Medulla oblongata (tissue), 1 donor: ENCODE data around the gene GALNS.

ENCODE experiments used
- DNase-seq: peaks from one replicate; pipeline ENCODE4 v3.0.0-alpha.2; 2015; ENCODE audit errors: extremely low spot score

GALNS gene

DNA sequence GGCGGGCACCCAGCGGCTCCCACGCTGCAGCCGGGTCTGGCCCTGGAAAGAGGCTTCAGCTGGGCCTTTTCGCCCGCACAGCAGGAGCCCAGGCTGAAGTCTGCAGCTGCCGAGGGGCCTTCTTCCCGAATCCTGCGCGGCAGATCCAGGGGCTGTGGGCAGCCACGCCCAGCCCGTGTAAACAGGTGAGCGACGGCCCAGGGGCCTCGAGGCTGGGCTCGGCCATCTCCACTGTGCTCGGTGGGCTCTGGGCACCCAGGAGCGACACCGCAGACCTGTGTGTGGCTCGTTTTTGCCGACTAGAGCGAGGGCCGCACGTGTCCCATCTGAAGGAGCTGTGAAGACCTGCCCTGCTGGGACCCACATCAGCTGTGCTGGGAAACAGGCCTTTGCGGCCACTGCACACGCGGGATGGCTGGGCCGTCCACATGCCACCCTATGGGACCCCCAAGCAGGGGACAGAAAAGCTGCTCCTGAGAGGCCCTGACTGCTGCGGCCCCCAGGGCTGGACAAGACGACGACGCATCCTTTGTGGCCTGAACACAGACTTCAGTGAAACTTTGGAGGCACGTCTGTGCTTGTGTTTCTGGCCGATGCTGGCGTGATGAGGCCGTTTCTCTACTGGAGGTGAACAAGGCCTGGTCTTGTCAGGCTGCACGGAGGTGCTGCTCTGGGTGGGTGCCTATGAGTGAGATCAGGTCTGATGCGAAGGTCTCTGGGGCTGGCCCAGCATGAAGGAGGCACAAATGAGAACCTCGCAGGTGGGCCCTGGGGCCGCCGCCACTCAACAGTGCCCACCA is 39.8 kb downstream of the GALNS start:
- no peak for DNase-seq

DNA sequence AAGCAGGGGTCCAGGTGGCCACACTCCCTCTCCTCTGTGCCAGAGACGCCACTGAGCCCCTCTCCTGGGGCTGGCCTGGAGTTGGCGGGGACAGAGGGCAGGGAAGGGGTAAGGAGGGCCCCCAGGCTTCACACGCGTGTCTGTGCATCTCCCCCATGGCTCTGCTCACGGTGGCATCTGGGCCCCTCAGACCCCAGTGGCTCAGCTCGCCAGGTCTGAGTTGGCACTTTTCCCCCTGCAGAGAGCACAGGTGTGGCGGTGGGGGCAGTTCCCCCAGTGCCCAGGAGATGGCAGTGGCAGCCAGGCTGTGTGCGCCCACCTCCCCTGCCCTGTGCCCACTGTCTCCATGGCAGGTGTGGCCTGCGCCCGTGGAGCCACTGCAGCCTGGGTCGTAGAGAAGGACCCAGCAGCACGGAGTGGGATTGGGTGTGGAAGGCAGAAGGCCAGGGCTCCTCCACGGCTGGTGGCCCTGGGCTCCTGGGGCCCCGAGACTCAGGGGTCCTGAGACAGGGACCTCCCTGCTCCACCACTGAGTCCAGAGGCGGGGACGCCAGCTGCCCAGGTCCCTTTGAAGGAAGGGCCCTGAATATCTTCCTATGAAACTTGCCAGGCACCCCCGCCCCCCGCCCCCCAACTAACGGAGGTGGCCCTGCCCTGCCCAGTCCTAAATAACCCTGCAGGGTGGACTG is 40.7 kb downstream of the GALNS start:
- no peak for DNase-seq

DNA sequence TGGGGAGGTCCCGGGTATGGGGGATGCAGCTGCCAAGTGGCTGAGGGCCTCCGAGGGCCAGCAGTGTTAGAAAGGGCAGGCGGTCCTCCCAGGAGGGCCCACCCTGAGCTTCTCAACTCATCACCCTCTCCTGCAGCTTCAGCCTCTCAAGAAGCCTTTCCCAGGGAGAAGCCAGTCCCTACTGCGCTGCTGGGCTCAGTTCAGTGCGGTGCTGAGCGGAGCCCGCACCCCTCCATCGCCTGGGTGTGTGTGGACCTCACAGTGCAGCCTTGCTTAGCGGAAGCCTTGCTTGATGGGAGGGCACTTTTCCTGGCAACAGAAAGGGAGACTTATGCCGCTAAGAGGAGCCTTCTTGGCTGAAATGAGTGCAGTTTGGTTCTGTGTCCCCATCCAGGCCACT is 41.5 kb downstream of the GALNS start:
- DNase-seq = no peak

DNA sequence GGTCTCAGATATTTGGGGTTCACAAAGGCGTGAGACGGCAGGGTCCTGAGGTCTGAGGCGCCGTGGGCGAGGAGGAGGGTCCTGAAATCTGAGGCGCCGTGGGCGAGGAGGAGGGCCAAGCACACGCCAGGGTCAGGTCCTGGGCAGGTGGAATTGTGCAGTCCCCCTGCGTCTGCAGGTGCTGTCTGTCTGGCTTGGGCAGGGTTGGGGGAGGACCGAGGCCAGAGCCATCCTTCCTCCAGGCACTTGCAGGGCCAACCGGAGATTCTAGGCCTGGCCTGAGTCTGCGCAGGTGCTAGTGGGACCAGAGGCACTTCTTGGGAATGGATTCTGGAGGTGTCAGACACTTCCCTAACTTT is 42.6 kb downstream of the GALNS start:
- DNase-seq = no peak

DNA sequence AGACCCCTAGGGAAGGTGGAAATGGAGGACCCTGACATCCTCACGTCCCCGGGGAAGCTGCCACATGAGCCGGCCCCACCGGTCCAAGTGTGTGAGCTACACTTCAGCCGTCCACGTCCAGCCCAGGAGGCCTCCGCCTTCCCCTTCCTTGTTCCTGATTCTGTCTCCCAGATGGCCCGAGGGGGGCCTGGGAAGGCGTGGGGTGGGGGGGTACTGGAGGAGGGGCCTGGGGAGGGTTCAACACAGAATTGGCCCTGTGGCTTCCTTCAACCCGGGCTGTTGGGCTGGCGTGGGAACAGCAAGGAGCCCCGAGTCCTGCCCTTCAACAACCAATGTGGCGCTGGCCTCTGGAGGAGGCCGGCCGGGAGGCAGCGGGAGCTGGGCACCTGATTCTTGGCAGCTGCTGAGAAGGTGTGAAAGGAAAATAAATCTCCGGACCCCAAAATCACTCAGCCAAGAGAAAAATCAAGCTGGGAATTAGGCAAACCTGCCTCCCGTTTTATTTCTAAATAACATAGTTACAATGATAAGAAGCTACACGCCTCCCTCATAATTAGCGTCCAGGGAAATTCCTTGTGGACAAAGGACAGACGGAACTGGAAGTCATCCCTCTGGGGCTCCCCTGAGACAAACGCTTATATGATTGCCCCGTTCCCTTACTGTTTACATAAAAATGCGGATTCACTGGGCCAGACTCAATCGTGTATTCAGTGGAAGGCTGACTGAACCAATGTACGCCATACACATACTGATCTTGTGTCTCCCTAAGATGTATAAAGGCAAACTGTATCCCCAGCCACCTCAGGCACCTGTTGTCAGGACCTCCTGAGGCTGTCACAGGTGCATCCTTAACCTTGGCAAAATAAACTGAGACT is 43.2 kb downstream of the GALNS start:
- DNase-seq = no peak

DNA sequence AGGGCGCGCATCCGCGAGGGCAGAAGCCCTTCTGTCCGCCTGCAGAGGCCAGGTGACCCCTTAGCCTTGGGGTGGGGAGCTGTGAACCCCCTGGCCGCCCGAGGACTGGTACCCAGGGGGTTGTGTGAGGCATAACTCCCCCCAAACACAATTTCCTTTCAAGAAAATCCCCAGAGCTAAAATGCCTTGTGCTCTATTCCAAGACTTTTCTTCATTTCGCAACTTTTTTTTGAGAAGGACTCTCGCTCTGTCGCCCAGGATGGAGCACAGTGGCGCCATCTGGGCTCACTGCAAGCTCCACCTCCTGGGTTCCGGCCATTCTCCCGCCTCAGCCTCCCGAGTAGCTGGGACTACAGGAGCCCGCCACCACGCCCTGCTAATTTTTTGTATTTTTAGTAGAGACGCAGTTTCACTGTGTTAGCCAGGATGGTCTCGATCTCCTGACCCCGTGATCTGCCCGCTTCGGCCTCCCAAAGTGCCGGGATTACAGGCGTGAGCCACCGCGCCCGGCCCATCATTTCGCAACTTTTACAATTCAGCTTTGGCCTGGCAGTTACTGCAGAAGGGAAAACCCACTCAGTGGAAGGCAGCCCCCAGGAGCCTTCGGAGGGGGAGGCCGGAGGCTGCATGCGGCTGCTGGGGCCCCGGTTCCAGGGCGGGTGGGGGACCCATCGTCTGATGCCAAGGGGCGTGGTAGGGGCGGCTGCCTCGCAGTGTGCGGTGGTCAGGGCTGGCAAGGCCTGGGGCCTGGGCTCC is 44.1 kb downstream of the GALNS start:
- DNase-seq = no peak

DNA sequence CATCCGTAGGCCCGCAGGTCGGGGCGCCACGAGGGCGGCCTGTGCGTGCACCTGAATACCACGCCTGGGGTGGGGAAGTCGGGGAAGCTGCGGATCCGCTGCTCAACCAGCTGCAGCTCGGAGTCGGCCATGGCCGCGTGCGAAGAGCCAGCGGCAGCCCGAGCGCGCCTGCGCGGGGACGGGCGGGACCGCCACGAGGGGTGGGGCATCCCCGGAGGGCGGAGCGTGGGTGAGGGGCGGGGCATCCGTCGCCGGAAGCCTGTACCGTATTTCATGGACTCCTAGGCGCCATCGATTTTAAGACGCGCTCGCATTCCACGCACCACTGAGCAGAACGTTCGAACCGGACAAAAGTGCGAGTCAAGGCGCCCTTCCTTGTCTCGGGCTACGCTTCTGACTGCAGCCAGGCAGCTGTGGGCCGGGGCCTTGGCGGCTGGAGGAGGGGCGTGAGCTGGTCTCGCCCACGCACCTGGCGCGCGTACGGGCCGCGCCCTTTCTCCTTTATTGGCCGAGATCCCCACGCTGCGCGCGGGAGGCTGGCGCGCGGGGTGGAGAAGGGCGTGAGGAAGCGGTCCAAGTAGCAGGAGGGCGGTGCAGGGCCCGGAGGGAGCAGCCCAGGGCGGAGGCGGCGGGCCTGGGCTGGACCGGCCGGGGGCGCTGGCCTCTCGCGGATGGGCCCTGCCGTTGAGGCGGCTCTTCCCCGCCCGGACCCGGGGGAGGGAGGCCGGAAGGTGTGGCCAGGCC is 44.8 kb downstream of the GALNS start, which contains the start of gene APRT:
Gene APRT, minus strand, starts transcription at position 160 of the 744 bp plus-strand sequence. Its CDS starts 29 bp downstream, at position 131.
- peak; percentile 92 for DNase-seq

DNA sequence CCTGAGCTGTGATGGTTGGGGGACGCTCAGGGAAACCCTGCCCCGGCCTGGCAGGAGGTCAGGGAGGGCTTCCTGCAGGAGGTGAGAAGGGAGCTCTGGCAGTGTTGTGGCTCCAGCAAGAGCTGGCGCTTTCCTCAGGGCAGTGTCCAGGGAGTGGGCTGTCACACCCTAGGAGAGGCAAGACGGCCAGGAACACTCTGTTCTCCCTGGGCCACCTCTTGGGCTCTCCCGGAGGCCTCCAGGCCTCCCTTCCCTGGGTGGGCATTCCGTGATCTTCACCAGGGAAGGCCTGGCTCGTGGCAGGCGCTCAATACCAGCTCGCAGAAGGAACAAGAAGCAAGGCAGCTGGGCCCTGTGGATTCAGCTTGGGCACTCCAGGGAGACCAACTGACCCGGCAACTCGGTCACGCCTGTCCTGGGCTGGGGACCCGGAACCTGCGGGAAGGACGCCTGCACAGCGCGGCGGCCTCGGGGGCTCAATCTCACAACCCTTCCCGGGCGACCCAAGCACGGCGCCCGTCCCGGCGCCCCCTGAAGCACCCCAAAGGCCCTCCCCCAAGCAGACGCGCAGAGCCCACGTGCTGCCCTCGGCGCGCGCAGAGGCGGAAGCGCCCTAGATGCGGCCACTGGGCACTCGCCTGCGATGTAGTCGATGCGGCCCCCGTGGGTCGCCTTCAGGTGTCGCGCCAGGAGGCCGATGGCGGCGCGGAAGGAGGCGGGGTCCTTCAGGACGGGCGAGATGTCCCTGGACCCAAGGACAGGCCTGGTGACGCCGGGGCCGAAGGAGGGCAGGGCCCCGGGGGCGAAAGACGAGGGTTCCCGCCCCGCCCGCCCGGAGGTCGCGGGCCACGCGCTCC is 45.6 kb downstream of the GALNS start:
- peak; percentile 93 for DNase-seq

DNA sequence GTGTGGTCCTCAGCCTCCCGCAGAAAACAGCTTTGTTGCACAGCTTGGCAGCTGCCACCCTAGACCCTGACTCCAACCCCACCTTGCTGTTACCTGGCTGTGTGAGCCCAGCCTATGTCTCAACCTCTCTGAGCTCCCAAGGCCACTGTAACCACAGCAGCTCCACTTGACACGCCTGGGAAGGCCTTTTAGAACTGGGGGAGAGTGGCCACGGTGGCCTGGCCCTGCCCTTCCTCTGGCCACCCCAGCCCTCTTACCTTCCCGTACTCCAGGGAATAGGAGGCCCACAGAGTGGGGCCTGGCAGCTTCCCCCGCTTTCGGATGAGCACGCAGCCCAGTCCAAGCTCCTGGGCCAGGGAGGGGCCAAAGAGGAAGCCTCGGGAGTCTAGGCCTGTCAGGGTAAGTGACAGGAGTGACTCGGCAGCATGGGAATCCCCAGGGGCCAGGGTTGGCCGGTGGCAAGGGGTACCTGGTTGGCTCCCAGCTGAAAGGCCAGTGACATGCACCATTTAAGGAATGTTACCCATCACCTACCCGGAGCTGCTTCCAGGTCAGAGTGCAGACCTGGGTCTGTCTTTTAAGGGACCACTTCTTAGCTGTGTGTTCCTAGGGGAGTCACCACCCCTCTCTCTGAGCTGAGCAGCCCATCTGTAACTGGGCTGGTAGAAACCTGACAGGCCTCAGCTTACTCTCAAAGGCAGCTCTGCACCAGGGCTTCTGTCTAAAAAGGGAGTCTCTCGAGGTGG is 46.4 kb downstream of the GALNS start:
- no peak for DNase-seq

DNA sequence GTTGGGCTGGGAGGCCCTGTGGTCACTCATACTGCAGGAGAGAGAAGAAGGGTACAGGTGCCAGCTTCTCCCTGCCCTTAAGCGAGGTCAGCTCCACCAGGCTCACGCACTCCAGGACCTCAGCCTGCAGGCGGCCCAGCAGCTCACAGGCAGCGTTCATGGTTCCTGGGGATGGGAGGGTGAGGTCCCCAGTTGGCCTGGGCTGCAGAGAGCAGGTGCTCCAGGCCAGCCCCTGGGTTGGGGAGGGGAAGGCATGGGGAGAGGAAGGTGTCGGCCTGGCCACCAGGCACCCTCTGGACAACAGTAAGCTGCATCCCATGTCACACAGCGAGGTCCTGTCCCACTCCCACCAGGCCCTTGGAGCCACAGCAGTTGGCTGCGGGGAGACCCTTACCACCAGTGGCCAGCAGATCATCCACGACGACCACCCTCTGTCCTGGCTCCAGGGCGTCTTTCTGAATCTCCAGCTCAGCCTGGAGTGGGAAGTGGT is 47.0 kb downstream of the GALNS start:
- DNase-seq = no peak

DNA sequence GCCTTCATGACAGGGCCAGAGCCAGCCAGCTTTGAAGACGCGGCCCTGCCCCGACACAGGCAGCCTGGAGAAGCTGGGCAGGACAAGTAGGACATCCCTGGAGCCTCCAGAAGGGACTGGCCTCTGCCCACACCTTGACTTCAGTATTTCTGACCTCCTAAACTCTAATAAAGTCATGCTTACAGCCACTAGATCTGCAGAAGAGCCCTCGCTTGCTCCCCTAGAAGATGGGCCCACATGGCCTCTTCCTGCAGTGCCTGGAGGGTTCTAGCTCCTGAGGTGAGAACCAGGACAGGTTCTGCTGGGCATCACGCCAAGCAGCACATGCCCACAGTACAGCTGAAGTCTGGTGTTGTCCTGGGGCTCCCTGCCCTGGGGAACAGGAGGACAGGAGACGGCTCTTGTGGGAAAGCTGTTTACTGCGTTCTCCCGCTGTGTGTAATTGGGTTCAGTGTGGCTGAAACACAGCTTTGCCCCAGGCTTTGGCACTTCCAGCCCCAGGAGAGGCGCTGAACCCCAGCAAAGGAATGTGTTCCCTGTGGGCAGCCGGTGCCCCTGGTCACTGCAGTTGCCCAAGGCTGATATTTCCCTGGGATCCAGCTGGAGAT is 47.6 kb downstream of the GALNS start:
- no peak for DNase-seq

DNA sequence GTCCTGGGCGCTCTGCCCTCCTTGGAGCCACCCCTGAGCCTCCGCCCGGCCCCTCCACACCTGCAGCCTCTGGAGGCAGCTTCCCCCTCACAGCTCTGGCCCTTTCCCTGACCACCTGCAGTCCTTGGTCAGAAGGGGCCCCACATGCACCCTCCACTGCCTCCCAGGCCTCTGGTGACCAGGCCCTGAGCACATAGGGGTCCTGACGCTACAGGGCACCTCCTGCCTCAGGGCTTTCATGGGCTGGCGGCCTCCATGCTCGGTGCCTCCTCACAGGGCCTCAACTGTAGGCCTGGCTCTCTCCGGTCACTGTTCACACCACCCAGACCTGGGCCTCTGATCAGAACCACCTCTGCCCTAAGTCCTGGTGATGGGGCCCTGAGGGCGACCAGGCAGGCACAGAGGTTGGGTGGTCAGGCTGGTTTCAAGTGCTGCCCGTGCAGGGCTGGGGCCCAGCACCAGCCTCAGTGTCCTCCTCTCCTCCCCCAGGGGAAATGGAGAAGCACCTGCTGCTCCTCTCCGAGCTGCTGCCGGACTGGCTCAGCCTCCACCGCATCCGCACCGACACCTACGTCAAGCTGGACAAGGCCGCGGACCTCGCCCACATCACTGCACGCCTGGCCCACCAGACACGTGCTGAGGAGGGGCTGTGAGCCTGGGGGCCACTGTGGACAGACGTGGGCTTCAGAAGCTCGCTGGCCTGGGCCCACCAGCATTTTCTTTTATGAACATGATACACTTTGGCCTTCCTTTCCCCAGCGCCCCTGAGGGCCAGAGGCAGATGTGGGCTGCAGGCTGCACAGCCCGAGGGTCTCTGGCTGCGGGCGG is 48.9 kb downstream of the GALNS start:
- DNase-seq = no peak

DNA sequence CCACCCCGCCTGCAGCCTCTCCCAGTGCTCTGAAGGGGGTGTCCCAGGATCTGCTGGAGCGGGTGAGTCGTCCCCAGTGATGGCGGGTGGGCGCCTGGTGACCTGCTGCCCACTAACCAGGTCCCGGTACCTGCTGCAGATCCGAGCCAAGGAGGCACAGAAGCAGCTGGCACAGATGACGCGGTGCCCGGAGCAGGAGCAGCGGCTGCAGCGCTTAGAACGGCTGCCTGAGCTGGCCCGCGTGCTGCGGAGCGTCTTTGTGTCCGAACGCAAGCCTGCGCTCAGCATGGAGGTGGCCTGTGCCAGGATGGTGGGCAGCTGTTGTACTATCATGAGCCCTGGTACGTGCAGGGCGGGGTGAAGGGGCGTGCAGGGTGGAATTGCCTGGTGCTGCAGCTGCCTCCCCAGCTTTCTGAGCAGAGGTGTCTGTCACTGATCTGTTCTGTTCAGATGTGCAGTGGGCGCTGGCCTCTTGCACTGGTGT is 49.6 kb downstream of the GALNS start:
- DNase-seq = no peak

DNA sequence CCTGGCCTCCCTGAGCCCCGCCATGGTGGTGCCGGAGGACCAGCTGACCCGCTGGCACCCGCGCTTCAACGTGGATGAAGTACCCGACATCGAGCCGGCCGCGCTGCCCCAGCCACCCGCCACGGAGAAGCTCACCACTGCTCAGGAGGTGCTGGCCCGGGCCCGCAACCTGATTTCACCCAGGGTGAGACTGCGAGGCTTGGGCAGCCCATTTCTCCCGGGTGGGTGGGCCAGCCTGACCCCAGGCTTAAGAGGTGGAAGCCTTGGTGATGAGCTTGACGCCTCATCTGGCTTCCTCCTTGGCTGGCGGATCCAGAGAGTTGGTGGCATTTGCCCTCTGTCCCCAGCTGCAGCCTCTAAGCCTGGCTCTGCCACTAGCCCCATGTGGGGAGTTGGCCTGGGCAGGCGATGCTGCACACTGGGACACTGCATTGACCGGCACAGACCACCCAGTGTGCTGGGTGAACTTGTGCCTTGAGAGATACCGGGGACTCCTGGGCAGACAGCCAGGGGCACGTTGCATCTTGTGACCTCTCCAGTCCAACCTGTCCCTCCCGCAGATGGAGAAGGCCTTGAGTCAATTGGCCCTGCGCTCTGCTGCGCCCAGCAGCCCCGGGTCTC is 50.1 kb downstream of the GALNS start:
- no peak for DNase-seq

DNA sequence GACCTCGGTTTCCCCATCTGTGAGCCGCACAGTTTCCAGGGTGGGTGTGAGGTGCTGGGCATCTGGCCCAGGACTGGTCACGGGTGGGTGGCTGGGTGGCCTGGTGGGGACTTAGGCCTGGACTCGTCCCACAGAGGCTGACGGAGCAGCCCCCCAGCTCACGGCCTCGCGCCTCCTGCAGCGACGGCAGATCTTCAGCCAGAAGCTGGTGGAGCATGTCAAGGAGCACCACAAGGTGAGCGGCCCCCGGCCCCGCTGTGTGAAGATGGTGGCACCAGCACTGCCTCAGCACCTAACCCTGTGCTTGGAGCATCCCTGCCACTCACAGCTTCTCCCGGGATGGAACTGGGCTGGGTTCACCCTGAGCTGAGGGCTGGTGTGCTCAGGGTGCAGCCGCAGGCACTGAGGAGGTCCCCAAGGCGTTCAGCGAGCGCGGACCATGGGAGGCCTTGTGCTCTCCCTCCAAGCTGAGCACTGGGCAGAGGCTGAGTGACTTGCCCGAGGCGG is 50.8 kb downstream of the GALNS start:
- DNase-seq = no peak

DNA sequence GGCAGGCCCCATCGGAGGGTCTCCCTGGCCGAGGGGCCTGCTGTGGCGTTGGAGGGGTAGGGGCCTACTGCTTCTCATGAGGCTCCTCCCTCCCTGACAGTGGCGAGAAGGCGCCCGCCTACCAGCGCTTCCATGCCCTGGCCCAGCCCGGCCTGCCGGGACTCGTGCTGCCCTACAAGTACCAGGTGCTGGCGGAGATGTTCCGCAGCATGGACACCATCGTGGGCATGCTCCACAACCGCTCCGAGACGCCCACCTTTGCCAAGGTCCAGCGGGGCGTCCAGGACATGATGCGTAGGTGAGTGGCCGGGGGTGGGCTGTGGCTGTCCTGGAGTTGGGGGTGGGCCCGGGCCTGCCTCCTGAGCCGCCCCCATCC is 51.4 kb downstream of the GALNS start:
- DNase-seq = no peak
